ENCODE data around the gene AHDC1.

AHDC1 gene

DNA sequence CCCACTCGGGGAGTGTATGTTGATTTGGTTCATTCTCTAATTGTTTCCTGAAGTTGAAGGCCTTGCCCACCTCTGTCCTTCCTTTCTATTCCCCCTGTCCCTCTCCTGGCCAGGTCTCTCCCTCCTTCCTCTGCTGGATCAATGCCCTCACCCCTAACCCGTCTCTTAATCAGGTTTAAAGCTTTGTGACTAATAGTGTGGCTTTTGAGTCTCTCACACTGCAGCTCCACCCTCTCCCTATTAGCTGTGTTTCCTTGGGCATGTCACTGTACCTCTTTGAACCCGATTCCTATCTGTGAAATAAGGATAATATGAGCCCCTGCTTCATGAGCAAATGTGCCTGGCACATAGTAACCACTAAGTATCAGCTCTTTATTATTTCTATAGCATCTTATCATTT, 20.5 kb downstream of the AHDC1 start (continued):
- no peak for TF ChIP-seq TOX (CRISPR knock-in tag; IDR thresholded peaks at IDR 0.05; ENCODE audit: borderline replicate concordance)
- TF ChIP-seq ARNTL (CRISPR knock-in tag; IDR thresholded peaks at IDR 0.05; ENCODE audit: borderline replicate concordance, low read depth) = no peak
- TF ChIP-seq PPARA (CRISPR knock-in tag; IDR thresholded peaks at IDR 0.05; ENCODE audit: borderline replicate concordance) = no peak

DNA sequence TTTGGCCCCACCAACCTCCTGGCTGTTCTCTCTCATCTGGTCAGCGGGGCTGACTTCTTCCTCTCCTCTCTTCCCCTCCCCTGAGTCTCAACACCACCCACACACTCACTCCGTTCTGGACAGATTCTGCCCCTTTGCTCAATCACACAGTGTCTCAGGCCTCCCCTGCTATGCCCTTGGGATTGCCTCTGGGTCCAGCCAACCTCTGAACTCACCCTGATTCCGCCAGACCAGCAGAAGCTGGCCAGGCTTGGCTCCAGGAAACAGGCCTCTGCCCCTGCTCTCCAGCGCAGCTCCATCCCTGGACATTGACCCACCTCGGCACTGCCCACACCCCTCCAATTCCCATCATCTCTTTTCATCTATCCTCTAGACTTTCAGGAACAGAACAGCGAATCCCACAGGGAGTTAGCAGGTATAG, 22.1 kb downstream of the AHDC1 start:
- TF ChIP-seq ZFP3 (CRISPR knock-in tag; IDR thresholded peaks at IDR 0.05) = no peak
- TF ChIP-seq ARNTL (CRISPR knock-in tag; IDR thresholded peaks at IDR 0.05; ENCODE audit: borderline replicate concordance, low read depth) = no peak
- TF ChIP-seq CSDC2 (CRISPR knock-in tag; IDR thresholded peaks at IDR 0.05) = no peak
- no peak for TF ChIP-seq RARB (CRISPR knock-in tag; IDR thresholded peaks at IDR 0.05)
- TF ChIP-seq, protein P1, sequence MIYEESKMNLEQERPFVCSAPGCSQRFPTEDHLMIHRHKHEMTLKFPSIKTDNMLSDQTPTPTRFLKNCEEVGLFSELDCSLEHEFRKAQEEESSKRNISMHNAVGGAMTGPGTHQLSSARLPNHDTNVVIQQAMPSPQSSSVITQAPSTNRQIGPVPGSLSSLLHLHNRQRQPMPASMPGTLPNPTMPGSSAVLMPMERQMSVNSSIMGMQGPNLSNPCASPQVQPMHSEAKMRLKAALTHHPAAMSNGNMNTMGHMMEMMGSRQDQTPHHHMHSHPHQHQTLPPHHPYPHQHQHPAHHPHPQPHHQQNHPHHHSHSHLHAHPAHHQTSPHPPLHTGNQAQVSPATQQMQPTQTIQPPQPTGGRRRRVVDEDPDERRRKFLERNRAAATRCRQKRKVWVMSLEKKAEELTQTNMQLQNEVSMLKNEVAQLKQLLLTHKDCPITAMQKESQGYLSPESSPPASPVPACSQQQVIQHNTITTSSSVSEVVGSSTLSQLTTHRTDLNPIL (CRISPR knock-in tag; IDR thresholded peaks at IDR 0.05; ENCODE audit: low read depth) = no peak
- TF ChIP-seq, protein P2, sequence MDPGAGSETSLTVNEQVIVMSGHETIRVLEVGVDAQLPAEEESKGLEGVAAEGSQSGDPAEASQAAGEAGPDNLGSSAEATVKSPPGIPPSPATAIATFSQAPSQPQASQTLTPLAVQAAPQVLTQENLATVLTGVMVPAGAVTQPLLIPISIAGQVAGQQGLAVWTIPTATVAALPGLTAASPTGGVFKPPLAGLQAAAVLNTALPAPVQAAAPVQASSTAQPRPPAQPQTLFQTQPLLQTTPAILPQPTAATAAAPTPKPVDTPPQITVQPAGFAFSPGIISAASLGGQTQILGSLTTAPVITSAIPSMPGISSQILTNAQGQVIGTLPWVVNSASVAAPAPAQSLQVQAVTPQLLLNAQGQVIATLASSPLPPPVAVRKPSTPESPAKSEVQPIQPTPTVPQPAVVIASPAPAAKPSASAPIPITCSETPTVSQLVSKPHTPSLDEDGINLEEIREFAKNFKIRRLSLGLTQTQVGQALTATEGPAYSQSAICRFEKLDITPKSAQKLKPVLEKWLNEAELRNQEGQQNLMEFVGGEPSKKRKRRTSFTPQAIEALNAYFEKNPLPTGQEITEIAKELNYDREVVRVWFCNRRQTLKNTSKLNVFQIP (CRISPR knock-in tag; IDR thresholded peaks at IDR 0.05; ENCODE audit: borderline replicate concordance, low read depth) = no peak
- TF ChIP-seq, protein P3, sequence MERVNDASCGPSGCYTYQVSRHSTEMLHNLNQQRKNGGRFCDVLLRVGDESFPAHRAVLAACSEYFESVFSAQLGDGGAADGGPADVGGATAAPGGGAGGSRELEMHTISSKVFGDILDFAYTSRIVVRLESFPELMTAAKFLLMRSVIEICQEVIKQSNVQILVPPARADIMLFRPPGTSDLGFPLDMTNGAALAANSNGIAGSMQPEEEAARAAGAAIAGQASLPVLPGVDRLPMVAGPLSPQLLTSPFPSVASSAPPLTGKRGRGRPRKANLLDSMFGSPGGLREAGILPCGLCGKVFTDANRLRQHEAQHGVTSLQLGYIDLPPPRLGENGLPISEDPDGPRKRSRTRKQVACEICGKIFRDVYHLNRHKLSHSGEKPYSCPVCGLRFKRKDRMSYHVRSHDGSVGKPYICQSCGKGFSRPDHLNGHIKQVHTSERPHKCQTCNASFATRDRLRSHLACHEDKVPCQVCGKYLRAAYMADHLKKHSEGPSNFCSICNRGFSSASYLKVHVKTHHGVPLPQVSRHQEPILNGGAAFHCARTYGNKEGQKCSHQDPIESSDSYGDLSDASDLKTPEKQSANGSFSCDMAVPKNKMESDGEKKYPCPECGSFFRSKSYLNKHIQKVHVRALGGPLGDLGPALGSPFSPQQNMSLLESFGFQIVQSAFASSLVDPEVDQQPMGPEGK (CRISPR knock-in tag; IDR thresholded peaks at IDR 0.05; ENCODE audit: borderline replicate concordance) = no peak
- TF ChIP-seq BACH2 (CRISPR knock-in tag; IDR thresholded peaks at IDR 0.05; ENCODE audit: borderline replicate concordance) = no peak
- TF ChIP-seq ZC3H10 (CRISPR knock-in tag; IDR thresholded peaks at IDR 0.05) = no peak
- TF ChIP-seq ZNF70 (CRISPR knock-in tag; IDR thresholded peaks at IDR 0.05) = no peak
- no peak for TF ChIP-seq PPARA (CRISPR knock-in tag; IDR thresholded peaks at IDR 0.05; ENCODE audit: borderline replicate concordance)
- no peak for TF ChIP-seq SNAI2 (CRISPR knock-in tag; IDR thresholded peaks at IDR 0.05)
- no peak for TF ChIP-seq OSR1 (CRISPR knock-in tag; IDR thresholded peaks at IDR 0.05)
- TF ChIP-seq TCF4 (CRISPR knock-in tag; IDR thresholded peaks at IDR 0.05; ENCODE audit: borderline replicate concordance) = no peak
- TF ChIP-seq ISL1 (CRISPR knock-in tag; IDR thresholded peaks at IDR 0.05) = no peak
- TF ChIP-seq, protein P4, sequence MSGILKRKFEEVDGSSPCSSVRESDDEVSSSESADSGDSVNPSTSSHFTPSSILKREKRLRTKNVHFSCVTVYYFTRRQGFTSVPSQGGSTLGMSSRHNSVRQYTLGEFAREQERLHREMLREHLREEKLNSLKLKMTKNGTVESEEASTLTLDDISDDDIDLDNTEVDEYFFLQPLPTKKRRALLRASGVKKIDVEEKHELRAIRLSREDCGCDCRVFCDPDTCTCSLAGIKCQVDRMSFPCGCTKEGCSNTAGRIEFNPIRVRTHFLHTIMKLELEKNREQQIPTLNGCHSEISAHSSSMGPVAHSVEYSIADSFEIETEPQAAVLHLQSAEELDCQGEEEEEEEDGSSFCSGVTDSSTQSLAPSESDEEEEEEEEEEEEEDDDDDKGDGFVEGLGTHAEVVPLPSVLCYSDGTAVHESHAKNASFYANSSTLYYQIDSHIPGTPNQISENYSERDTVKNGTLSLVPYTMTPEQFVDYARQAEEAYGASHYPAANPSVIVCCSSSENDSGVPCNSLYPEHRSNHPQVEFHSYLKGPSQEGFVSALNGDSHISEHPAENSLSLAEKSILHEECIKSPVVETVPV (CRISPR knock-in tag; IDR thresholded peaks at IDR 0.05) = no peak
- TF ChIP-seq GLIS3 (CRISPR knock-in tag; IDR thresholded peaks at IDR 0.05) = no peak
- TF ChIP-seq ZNF8 (CRISPR knock-in tag; IDR thresholded peaks at IDR 0.05) = no peak
- TF ChIP-seq, protein P5, sequence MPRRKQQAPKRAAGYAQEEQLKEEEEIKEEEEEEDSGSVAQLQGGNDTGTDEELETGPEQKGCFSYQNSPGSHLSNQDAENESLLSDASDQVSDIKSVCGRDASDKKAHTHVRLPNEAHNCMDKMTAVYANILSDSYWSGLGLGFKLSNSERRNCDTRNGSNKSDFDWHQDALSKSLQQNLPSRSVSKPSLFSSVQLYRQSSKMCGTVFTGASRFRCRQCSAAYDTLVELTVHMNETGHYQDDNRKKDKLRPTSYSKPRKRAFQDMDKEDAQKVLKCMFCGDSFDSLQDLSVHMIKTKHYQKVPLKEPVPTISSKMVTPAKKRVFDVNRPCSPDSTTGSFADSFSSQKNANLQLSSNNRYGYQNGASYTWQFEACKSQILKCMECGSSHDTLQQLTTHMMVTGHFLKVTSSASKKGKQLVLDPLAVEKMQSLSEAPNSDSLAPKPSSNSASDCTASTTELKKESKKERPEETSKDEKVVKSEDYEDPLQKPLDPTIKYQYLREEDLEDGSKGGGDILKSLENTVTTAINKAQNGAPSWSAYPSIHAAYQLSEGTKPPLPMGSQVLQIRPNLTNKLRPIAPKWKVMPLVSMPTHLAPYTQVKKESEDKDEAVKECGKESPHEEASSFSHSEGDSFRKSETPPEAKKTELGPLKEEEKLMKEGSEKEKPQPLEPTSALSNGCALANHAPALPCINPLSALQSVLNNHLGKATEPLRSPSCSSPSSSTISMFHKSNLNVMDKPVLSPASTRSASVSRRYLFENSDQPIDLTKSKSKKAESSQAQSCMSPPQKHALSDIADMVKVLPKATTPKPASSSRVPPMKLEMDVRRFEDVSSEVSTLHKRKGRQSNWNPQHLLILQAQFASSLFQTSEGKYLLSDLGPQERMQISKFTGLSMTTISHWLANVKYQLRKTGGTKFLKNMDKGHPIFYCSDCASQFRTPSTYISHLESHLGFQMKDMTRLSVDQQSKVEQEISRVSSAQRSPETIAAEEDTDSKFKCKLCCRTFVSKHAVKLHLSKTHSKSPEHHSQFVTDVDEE (CRISPR knock-in tag; IDR thresholded peaks at IDR 0.05) = no peak
- ATAC-seq = no peak

DNA sequence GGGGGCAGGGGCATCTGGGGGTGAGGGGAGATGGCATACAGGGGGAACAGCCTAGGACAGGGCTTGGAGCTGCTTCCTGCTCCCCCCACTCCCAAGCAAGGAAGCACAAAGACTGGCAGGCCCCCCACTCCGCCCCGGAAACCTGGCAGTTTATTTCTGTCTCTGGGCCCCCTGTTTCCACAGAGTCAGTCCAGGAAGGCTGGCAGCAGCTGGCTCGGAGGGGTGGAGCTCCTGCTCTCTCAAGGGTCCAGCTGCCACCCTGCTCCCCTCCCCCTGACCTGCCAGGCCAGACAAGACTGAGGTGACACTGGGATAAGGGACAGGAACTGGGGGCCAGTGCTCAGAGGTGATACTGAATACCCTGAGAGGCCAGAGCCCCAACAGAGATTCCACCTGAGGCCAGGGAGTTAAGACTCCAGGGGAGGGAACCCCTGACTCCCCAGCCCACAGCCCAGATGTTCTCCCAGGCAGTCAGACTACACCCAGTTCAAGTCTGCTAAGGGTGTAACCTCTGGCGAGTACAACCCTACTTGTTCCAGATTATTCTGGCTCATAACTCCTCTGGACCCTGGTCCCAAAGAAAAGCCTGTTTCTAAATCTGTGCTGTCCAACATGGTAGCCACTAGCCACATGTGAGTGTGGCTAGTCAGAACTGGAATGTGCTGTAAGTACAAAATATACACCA, 26.3 kb downstream of the AHDC1 start:
- TF ChIP-seq, protein P3 (CRISPR knock-in tag; IDR thresholded peaks at IDR 0.05; ENCODE audit: borderline replicate concordance) = no peak
- TF ChIP-seq, protein P4 (CRISPR knock-in tag; IDR thresholded peaks at IDR 0.05) = no peak
- TF ChIP-seq, protein P5 (CRISPR knock-in tag; IDR thresholded peaks at IDR 0.05) = no peak

More for the DNA sequence above, 26.3 kb downstream of the AHDC1 start:
- no peak for ATAC-seq

Measured in SK-N-SH treated with all-trans-retinoic acid at 6 μM for 48 hours (cell line).